EL (cell line): ENCODE results near the gene POMP.
"Not testable (repeated sequence)": the region's sequence is repeated elsewhere in the genome, so short reads cannot be mapped to it uniquely, and the experiment has no call there.

ENCODE experiments used
- DNase-seq: peaks from one replicate; pipeline ENCODE4 v3.0.0-alpha.2; 2016

POMP gene

GRCh38 chr13:28638756-28639155 lies 20.2 kb upstream of the POMP start:
- no peak for DNase-seq

- DNase-seq = no peak
Measured at GRCh38 chr13:28640861-28641599, 17.9 kb upstream of the POMP start.

- no peak for DNase-seq
Measured at GRCh38 chr13:28641600-28641926, 17.4 kb upstream of the POMP start.

GRCh38 chr13:28650284-28650683 lies 8.6 kb upstream of the POMP start:
- no peak for DNase-seq

GRCh38 chr13:28651810-28652401 lies 7.0 kb upstream of the POMP start:
- DNase-seq = no peak

- DNase-seq = no peak
Measured at GRCh38 chr13:28653111-28653510, 5.8 kb upstream of the POMP start.

GRCh38 chr13:28654276-28654675 lies 4.7 kb upstream of the POMP start:
- no peak for DNase-seq

- DNase-seq = peak; percentile 74
Measured at GRCh38 chr13:28655561-28655960, 3.4 kb upstream of the POMP start.

- DNase-seq = peak; percentile 28
Measured at GRCh38 chr13:28657784-28658538, 969 bp upstream of the POMP start.

- no peak for DNase-seq
Measured at GRCh38 chr13:28658539-28658795, 463 bp upstream of the POMP start.

GRCh38 chr13:28659621-28659970 lies 666 bp downstream of the POMP start:
- DNase-seq = peak; percentile 60

- DNase-seq = no peak
Measured at GRCh38 chr13:28666897-28667488, 8.1 kb downstream of the POMP start.

GRCh38 chr13:28671126-28671792 lies 12.3 kb downstream of the POMP start:
- no peak for DNase-seq

GRCh38 chr13:28678809-28679208 lies 19.9 kb downstream of the POMP start:
- no peak for DNase-seq

- DNase-seq = no peak
Measured at GRCh38 chr13:28679628-28680027, 20.7 kb downstream of the POMP start.

- no peak for DNase-seq
Measured at GRCh38 chr13:28680541-28680940, 21.6 kb downstream of the POMP start.

- not testable (repeated sequence) for DNase-seq
Measured at GRCh38 chr13:28683169-28683568, 24.2 kb downstream of the POMP start.

- DNase-seq = no peak
Measured at GRCh38 chr13:28684257-28684656, 25.3 kb downstream of the POMP start.

- DNase-seq = no peak
Measured at GRCh38 chr13:28685114-28685513, 26.2 kb downstream of the POMP start.

- DNase-seq = no peak
Measured at GRCh38 chr13:28685892-28686291, 27.0 kb downstream of the POMP start.

GRCh38 chr13:28693605-28694491 lies 34.9 kb downstream of the POMP start:
- DNase-seq = peak; percentile 34

GRCh38 chr13:28697441-28697840 lies 38.5 kb downstream of the POMP start:
- DNase-seq = no peak

- DNase-seq = no peak
Measured at GRCh38 chr13:28699246-28699645, 40.3 kb downstream of the POMP start.
